Neural progenitor cell (in vitro differentiated cells): ENCODE data around the gene RADIL. TPM values are rescaled to one million over a fixed set of nuclear protein-coding genes. Genes with fewer than 3 reads are reported as not detected.
A peak's percentile ranks its signal among the peaks of the same experiment; 100 is the strongest.

Source experiments
- DNase-seq: peaks from one replicate; pipeline ENCODE4 v3.0.0-alpha.2; 2016; ENCODE audit warnings: low spot score
- H2AFZ ChIP-seq: fragments of 200-600 bp; sonication (generic); replicated peaks from 2 replicates; pipeline ENCODE4 v1.6.1; 2016; ENCODE audit warnings: antibody characterized with exemption
- H3F3A ChIP-seq: fragments of 200-600 bp; sonication (generic); 2 replicates; pipeline ENCODE4 v1.6.1; 2016; ENCODE audit warnings: antibody characterized with exemption, low read depth
- H3K27ac ChIP-seq: fragments of 200-600 bp; sonication (generic); 2 replicates; pipeline ENCODE4 v1.5.1; 2016; ENCODE audit warnings: mild to moderate bottlenecking
- H3K27me3 ChIP-seq: fragments of 200-600 bp; sonication (generic); 2 replicates; pipeline ENCODE4 v1.6.1; 2016; ENCODE audit warnings: mild to moderate bottlenecking, moderate library complexity
- H3K36me3 ChIP-seq: fragments of 200-600 bp; sonication (generic); 2 replicates; pipeline ENCODE4 v1.5.1; 2016
- H3K4me1 ChIP-seq: fragments of 200-600 bp; sonication (generic); 2 replicates; pipeline ENCODE4 v1.6.1; 2016; ENCODE audit warnings: mixed run types
- H3K4me2 ChIP-seq: fragments of 200-600 bp; sonication (generic); 2 replicates; pipeline ENCODE4 v1.6.1; 2016
- H3K4me3 ChIP-seq: fragments of 200-600 bp; sonication (generic); 2 replicates; pipeline ENCODE4 v1.5.1; 2016
- H3K79me2 ChIP-seq: fragments of 200-600 bp; sonication (generic); 2 replicates; pipeline ENCODE4 v1.6.1; 2016; ENCODE audit warnings: low read depth
- H3K9ac ChIP-seq: fragments of 200-600 bp; sonication (generic); 2 replicates; pipeline ENCODE4 v1.6.1; 2016
- H3K9me3 ChIP-seq: fragments of 200-600 bp; sonication (generic); 2 replicates; pipeline ENCODE4 v1.5.1; 2016; ENCODE audit warnings: low read depth
- H4K20me1 ChIP-seq: fragments of 200-600 bp; sonication (generic); 2 replicates; pipeline ENCODE4 v1.6.1; 2016; ENCODE audit warnings: low read depth
- H3K27ac Mint-ChIP-seq: 3 replicates; pipeline ENCODE4 v1.8.0; 2021; ENCODE audit warnings: mixed read lengths
- H3K27me3 Mint-ChIP-seq: 2 replicates; pipeline ENCODE4 v1.8.0; 2022; ENCODE audit warnings: low read depth, mild to moderate bottlenecking, inconsistent platforms, moderate library complexity, mixed read lengths; ENCODE audit not compliant: insufficient read depth
- H3K36me3 Mint-ChIP-seq: 3 replicates; pipeline ENCODE4 v1.8.0; 2021; ENCODE audit warnings: mixed read lengths
- H3K4me1 Mint-ChIP-seq: 3 replicates; pipeline ENCODE4 v1.8.0; 2021; ENCODE audit warnings: mixed read lengths
- H3K4me3 Mint-ChIP-seq: 3 replicates; pipeline ENCODE4 v1.8.0; 2021; ENCODE audit warnings: mild to moderate bottlenecking, moderate library complexity, mixed read lengths
- H3K9me3 Mint-ChIP-seq: 3 replicates; pipeline ENCODE4 v1.8.0; 2020; ENCODE audit warnings: mixed read lengths
- CTCF ChIP-seq: fragments of 200-600 bp; sonication (generic); IDR thresholded peaks from 2 replicates; pipeline ENCODE4 v1.5.1; 2017; ENCODE audit warnings: antibody characterized with exemption, mild to moderate bottlenecking
- EZH2 ChIP-seq: fragments of 200-600 bp; sonication (generic); IDR thresholded peaks from 2 replicates; pipeline ENCODE4 v1.6.1; 2017; ENCODE audit warnings: antibody characterized with exemption, mild to moderate bottlenecking, moderate library complexity
- EZH2phosphoT487 ChIP-seq: fragments of 200-600 bp; sonication (generic); IDR thresholded peaks from 2 replicates; pipeline ENCODE4 v1.6.1; 2017; ENCODE audit warnings: antibody characterized with exemption
- total RNA-seq: library from RNA; depleted of rRNA; stranded (reverse); fragments of >200 nt; gene quantifications from 2 replicates; pipeline ENCODE4 v1.2.3, GENCODE V29; 2015; ENCODE audit warnings: low replicate concordance

The RADIL gene
- total RNA-seq, 1 donor from 2014 or later, result 3.1 TPM

GRCh38 chr7:4808565-4808964 is 75.0 kb downstream of the RADIL start:
- no peak overlapping the region for H3K4me2 ChIP-seq
- H3K9ac ChIP-seq, result no peak overlapping the region
- H3F3A ChIP-seq, result no peaks in the 10 kb centered on the region
- no peaks in the 10 kb centered on the region for H3K36me3 ChIP-seq
- no peaks in the 10 kb centered on the region for H3K9me3 ChIP-seq
- no peaks in the 10 kb centered on the region for H3K27me3 ChIP-seq
- Mint-ChIP-seq H3K27ac (no peak overlapping the region), H3K9me3 (peaks cover 2% of the 10 kb centered on the region), H3K4me1 (peaks cover 17% of the 10 kb centered on the region), H3K36me3 (peaks cover 13% of the 10 kb centered on the region), H3K27me3 (peaks cover 2% of the 10 kb centered on the region), H3K4me3 (no peak overlapping the region)
- TF ChIP-seq EZH2, result no peak
- no peak for TF ChIP-seq EZH2phosphoT487
- TF ChIP-seq CTCF, result no peak
- H3K4me1 ChIP-seq, result peaks cover 10% of the 10 kb centered on the region
- DNase-seq, result no peak
- H3K4me3 ChIP-seq, result no peak overlapping the region
- H2AFZ ChIP-seq, result no peak overlapping the region
- H3K27ac ChIP-seq, result no peak overlapping the region
- H3K79me2 ChIP-seq, result no peaks in the 10 kb centered on the region
- H4K20me1 ChIP-seq, result no peaks in the 10 kb centered on the region

- H3K27me3 Mint-ChIP-seq, result peaks cover 2% of the 10 kb centered on the region
- H3K4me2 ChIP-seq, result no peak overlapping the region
- H3K9me3 Mint-ChIP-seq, result peaks cover 1% of the 10 kb centered on the region
- H3K9me3 ChIP-seq, result no peaks in the 10 kb centered on the region
- no peaks in the 10 kb centered on the region for H4K20me1 ChIP-seq
- H3K4me3 Mint-ChIP-seq, result no peak overlapping the region
- H3K36me3 Mint-ChIP-seq, result peaks cover 9% of the 10 kb centered on the region
- no peaks in the 10 kb centered on the region for H3K36me3 ChIP-seq
- H3K9ac ChIP-seq, result no peak overlapping the region
- H3K4me1 Mint-ChIP-seq, result peaks cover 17% of the 10 kb centered on the region
- DNase-seq, result no peak
- no peak overlapping the region for H3K27ac ChIP-seq
- H3F3A ChIP-seq, result no peaks in the 10 kb centered on the region
- H2AFZ ChIP-seq, result no peak overlapping the region
- H3K4me1 ChIP-seq, result peaks cover 10% of the 10 kb centered on the region
- no peaks in the 10 kb centered on the region for H3K79me2 ChIP-seq
- H3K27ac Mint-ChIP-seq, result peak overlapping the region; percentile 40
- no peaks in the 10 kb centered on the region for H3K27me3 ChIP-seq
- TF ChIP-seq EZH2phosphoT487, result no peak
- no peak for TF ChIP-seq CTCF
- TF ChIP-seq EZH2, result no peak
- H3K4me3 ChIP-seq, result no peak overlapping the region
Observed at GRCh38 chr7:4808026-4808425, 75.5 kb downstream of the RADIL start.

- H3K36me3 Mint-ChIP-seq, result peaks cover 7% of the 10 kb centered on the region
- no peaks in the 10 kb centered on the region for H3K9me3 ChIP-seq
- peaks cover 2% of the 10 kb centered on the region for H3K27me3 Mint-ChIP-seq
- peaks cover 17% of the 10 kb centered on the region for H3K4me1 Mint-ChIP-seq
- no peaks in the 10 kb centered on the region for H3K79me2 ChIP-seq
- H4K20me1 ChIP-seq, result no peaks in the 10 kb centered on the region
- no peaks in the 10 kb centered on the region for H3K36me3 ChIP-seq
- no peak overlapping the region for H3K4me3 Mint-ChIP-seq
- H3K4me2 ChIP-seq, result no peak overlapping the region
- H3K9ac ChIP-seq, result no peak overlapping the region
- H3K27me3 ChIP-seq, result no peaks in the 10 kb centered on the region
- no peak overlapping the region for H3K27ac ChIP-seq
- no peak overlapping the region for H3K27ac Mint-ChIP-seq
- no peaks in the 10 kb centered on the region for H3K9me3 Mint-ChIP-seq
- no peaks in the 10 kb centered on the region for H3F3A ChIP-seq
- TF ChIP-seq EZH2phosphoT487, result no peak
- TF ChIP-seq CTCF, result no peak
- no peak for TF ChIP-seq EZH2
- no peak overlapping the region for H3K4me3 ChIP-seq
- no peak for DNase-seq
- H3K4me1 ChIP-seq, result peaks cover 10% of the 10 kb centered on the region
- no peak overlapping the region for H2AFZ ChIP-seq
Observed at GRCh38 chr7:4807598-4808016, 75.9 kb downstream of the RADIL start.
